Central memory CD4-positive, alpha-beta T cell (primary cell): ENCODE measurements around the gene CCDC194.

Experiments
- DNase-seq: peaks from one replicate; pipeline ENCODE4 v3.0.0; 2022
- total RNA-seq, 3 experiments: gene quantifications; one replicate each; lab custom pipeline; 2026; lab: John Stamatoyannopoulos, UW

CCDC194 gene
- total RNA-seq, result 0.11 to 1.2 (median 0.60) reads per million in 3 experiments

- DNase-seq, result no peak
Observed at GRCh38 chr19:17393914-17394313, at the start of gene CCDC194. CCDC194 (minus strand) TSS chr19:17394196; CDS start chr19:17394158, 38 bp downstream.

GRCh38 chr19:17441241-17442021 lies 47.4 kb upstream of the CCDC194 start:
- no peak for DNase-seq

GRCh38 chr19:17436874-17437267 lies 42.9 kb upstream of the CCDC194 start:
- no peak for DNase-seq

GRCh38 chr19:17436094-17436873 lies 42.3 kb upstream of the CCDC194 start:
- no peak for DNase-seq

DNA sequence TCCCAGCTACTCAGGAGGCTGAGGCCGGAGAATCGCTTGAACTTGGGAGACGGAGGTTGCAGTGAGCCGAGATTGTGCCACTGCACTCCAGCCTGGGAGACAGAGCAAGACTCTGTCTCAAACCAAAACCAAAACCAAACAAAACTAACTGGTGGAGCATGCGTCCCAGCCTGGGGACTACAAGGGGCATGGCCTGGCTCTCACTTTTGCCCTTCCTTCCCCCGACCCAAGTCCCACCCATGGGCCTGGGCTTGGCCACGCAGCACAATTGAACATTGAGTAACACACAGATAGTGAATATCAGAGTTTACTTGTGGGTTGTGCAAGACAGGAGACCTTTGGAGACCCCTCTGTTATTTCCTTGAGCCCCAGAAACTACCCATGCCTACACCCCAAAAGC lies 41.2 kb upstream of the CCDC194 start:
- DNase-seq, result no peak

GRCh38 chr19:17431417-17431816 lies 37.4 kb upstream of the CCDC194 start:
- no peak for DNase-seq

DNA sequence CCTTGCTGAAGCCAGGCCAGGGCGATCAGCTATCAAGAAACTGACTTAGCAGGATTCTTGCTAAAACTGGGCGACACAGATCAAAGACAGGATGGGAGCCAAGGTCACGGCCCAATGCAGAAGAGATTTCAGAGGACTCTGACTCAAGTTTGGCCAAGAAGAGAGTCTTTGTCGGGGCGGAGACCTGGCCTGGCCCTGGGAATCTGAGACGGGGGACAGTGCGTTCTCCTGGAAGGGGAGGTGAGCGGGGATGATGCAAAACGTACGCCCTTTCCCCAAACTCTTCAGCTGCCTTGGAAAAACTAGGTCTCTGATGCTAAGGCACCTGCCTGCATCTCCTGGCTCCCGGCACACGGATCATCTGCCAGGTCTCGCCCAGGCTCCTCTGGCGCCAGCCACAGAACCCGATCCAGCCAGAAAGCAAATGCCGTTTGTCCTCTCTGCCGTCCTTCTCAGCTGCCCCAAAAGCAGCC lies 35.7 kb upstream of the CCDC194 start:
- no peak for DNase-seq

DNA sequence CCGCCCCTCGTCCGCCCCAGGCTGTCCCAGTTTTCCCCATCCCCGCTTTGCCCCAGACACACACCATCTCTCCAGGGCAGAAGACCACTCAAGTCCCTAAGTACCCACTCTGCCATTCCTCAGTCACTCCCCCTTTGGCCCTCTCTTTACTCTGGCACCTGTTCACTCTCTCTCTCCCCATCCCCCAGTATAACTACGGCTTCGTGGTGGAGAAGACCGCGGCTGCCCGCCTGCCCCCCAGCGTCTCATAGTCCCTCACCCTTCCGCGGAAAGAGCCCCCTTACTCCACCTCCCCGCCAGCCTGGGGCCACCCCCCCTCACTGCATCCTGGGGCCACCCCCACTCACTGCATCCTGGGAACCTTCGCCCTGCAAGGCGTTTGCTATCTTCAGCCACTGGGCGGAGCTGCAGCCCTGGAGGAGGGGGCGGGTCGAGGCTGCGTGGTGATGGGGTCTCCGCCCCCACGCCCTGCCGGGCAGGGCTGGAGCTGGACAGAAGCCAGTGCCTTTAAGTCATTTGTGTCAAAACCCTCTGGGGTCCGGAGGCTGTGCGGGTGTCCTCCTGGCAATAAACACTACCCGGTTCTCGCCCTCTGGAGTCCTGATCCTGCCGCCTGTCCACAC lies 30.9 kb upstream of the CCDC194 start:
- DNase-seq, result no peak

DNA sequence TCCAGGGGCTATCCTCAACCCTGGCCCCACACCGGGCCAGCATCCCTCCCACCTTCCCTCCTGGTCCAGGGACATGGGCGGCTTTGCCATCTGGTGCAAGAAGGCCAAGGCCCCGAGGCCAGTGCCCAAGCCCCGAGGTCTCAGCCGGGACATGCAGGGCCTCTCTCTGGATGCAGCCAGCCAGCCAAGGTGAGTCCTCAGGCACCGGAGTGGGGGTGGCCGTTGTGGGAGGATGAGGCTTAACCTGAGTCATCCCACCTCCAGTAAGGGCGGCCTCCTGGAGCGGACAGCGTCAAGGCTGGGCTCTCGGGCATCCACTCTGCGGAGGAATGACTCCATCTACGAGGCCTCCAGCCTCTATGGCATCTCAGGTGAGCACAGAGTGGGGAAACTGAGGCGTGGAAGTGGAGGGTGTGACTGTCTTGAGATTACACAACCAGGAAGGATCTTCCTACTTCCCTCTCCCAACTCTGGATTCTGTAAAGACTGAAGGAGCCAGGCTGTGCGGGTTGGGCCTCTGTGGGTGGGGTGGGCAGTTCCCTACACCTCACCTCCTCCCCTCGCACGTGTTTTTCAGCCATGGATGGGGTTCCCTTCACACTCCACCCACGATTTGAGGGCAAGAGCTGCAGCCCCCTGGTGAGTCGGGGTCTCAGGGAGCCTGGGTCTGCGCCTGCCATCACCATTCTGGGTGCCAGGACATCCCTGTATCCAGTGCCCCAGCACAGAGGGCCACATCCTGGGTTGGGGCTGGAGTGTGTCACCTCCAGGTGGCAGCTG lies 29.6 kb upstream of the CCDC194 start:
- no peak for DNase-seq

GRCh38 chr19:17421942-17422341 lies 27.9 kb upstream of the CCDC194 start:
- no peak for DNase-seq

DNA sequence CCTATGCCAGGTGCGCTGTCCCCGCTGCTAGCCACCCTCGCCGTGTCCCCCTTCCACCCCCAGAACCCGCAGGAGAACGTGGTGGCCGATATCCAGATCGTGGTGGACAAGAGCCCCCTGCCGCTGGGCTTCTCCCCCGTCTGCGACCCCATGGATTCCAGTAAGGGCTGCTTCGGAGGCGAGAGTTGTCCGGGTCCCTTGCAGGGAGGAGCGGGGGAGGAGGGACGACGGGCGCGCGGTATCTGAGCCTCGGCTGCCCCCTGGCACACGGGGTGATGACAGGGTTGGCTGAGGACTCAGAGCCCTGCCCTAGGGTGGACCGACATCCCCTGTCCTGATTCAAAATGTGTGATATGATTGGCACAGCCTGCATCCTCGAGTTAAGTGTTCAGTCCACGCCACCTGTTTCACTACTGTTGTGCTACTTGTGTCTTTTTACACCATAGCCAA lies 26.5 kb upstream of the CCDC194 start:
- DNase-seq, result no peak

DNA sequence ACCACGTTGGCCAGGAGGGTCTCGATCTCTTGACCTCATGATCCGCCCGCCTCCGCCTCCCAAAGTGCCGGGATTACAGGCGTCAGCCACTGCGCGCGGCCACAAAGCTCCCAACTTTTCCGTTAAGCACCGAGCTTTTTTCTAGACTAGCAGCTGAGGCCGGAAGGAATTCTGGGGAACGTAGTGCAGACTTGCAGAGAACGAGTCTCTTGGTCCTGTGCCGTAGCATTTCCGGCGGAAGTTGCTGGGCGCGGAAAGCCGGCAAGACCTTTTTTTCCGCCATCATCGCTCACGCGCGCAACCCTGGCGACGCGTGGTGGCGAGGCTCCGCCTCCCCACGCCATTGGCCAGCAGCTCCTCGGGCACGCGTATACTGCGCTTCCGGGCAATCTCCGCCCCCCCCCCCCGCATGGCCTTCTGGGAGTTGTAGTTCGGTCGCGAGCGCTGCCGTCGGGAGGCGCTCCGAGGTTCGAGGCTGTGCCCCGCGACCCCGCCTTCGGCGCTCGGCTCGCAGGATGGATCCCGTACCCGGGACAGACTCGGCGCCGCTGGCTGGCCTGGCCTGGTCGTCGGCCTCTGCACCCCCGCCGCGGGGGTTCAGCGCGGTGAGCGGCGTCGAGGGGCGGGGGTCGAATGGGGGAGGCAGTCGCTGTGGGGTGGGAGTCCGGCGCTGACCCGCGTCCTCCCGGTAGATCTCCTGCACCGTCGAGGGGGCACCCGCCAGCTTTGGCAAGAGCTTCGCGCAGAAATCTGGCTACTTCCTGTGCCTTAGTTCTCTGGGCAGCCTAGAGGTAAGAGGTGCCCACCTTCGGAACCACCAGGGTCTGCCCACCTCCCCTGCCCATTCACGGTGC lies 25.9 kb upstream of the CCDC194 start, which contains the start of gene MVB12A:
MVB12A (plus strand) TSS at position 427 of the 854 bp plus-strand sequence; CDS start at position 516, 89 bp downstream.
- DNase-seq, result peak; percentile 96

GRCh38 chr19:17419154-17419620 lies 25.2 kb upstream of the CCDC194 start:
- DNase-seq, result no peak

GRCh38 chr19:17418710-17419109 lies 24.7 kb upstream of the CCDC194 start:
- DNase-seq, result no peak

GRCh38 chr19:17415121-17415520 lies 21.1 kb upstream of the CCDC194 start:
- no peak for DNase-seq

DNA sequence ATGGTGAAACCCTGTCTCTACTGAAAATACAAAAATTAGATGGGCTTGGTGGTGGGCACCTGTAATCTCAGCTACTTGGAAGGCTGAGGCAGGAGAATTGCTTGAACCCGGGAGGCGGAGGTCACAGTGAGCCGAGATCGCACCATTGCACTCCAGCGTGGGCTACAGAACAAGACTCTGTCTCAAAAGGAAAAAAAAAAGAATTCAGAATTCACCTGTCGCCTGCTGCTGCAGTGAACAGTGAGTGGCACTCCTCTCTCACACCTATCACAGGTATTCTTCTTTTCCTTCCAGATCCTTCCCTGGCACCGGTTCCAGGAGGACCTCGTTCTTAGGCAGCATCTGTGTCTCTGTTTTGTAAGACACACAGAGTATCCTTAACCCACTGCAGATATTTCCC lies 20.1 kb upstream of the CCDC194 start:
- no peak for DNase-seq

DNA sequence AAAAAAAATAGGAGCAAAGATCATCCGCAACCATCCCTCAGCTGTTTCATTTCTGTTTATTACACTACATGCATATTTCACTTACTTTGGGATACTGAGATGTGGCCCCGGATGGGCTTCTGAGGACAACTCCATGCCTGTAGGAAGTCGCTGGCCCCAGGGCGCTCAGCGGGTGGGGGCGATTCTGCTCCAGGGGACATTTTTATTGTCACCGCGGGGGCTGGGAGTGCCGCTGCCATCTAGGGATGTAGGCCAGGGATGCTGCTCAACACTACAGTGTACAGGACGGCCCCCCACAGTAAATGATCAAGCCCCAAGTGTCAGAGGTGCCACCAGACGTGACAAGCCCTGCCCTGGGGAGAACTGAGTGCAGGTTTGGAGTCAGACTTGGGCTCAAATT lies 17.8 kb upstream of the CCDC194 start:
- DNase-seq, result no peak

- DNase-seq, result no peak
Observed at GRCh38 chr19:17409990-17410389, 16.0 kb upstream of the CCDC194 start.

- DNase-seq, result no peak
Observed at GRCh38 chr19:17406887-17407196, 12.8 kb upstream of the CCDC194 start.

GRCh38 chr19:17406046-17406886 lies 12.3 kb upstream of the CCDC194 start:
- no peak for DNase-seq
